Renal cortical epithelial cell (primary cell): Measurements from ENCODE around the gene USP22. TPM values are rescaled to one million over a fixed set of nuclear protein-coding genes. Genes with fewer than 3 reads are reported as not detected.
"Not testable (repeated sequence)": the region's sequence is repeated elsewhere in the genome, so short reads cannot be mapped to it uniquely, and the experiment has no call there.

Experiments
- DNase-seq: peaks from one replicate; pipeline ENCODE4 v3.0.0-alpha.2; 2011; ENCODE audit warnings: low read depth
- total RNA-seq: library from RNA; depleted of rRNA; stranded (reverse); fragments of >200 nt; gene quantifications from 2 replicates; pipeline ENCODE4 v1.2.3, GENCODE V29; 2014

Gene USP22
- 217 and 372 TPM in 2 replicates for total RNA-seq

DNA sequence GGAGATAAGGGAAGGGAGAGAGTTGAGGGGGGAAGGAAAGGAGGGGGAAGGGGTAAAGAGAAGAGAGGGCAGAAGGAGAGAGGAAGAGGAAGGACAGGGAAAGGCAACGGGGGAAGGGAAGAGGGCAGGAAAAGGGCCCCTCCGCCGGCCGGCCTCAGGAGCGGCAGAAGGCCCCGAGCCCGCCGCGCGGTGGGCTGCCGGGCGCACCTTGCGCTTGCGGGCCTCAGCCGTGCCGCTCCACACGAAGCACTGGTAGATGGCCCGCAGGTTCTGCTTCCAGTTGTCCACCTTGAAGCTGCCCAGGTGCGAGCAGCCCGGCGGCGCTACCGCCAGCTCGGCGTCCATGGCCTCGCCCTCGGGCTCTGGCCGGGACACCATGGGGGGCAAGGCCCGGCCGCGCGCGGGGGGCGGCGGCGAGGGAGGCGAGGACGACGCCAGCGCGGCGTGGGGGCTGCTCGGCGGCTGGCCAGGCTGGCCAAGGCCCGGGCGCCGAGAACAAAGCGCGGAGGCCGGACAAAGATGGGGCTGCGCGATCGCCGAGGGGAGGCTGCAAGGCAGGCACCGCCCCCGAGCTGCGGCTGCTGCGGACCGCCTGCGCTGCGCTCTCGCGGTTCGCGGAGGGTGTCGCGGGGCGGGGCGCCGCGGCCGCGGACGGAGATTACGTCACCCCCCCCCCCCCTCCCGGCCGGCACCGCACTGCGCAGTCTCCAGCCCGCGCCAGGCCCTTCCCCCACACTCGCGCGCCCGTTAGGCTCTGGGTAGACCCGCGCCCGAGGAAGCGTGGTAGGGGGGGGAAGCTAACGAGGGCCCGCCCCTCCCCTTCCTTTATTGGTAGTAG is at the start of gene USP22:
TSS of gene USP22 (minus strand) at position 554 of the 838 bp plus-strand sequence. CDS start at position 378, 176 bp downstream.
- no peak for DNase-seq

DNA sequence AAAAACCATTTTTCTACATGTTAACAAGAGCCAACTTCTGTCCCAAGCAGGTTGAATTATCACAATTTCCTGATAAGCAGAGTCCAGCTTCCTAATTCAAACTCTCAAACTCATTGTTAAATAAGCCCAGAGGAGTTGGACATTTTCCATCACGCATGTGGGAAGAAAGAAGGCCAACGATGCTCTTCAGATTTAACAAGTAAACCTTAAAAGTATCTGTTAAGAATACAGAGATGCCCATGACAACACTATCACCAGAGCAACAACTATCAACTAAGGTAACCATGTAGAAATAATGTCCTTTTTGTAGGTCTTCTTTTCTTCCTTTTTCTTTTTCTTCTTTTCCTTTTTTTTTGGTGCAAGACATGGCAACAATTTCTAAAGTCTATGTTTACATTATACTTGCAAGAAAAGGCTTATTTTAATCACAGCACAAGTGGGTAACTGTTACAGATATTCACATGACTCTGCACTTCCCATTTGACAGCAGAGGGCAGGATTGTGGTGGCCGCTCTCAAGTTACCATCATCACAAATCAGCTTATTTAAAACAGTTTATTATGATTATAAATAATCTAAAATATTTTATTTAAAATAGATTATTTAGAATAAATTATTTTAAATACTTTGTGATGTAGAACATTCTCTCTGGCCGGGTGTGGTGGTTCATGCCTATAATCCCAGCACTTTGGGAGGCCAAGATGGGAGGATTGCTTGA is 48.2 kb upstream of the USP22 start:
- no peak for DNase-seq

DNA sequence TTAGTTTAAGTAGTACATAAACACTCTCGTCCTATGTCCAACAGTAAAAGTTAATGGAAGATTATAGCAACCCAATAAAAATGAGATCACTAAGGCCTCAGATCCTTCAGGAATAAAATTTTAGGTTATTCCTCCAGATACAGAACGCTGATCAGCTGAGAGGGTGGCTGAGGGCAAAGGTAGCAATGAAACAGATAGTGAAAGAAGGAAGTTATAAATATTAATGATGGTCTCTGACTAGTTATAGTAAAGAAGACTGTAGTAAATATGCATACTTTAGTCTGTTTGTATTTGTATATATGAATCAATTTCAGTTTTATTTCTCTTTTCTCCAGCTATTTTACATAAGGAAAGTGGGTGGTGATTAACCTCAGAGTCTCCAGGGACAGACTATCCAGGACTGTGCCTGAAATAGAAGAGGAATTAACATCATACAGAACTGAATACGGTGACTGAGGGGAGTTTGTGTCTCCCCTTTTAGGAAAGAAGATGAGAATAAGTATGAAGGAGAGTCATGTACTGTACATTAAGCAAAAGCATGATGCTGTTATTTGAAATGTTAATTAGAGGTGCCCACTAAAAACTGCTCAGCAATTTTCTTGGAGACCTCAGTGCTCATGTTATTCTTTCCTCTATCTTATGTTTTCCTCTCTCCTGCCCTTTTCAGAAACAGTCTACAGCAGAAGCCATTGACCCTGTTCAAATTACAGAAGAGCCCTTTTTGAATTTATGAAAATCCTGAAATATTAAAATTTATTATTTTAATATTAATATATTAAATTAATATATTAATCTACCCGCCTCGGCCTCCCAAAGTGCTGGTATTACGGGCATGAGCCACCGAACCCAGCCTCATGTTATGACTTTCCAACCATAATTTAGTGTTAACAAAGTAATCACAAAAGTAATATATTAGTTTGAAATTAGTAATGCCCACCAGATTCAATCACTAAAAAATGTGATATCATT is 47.4 kb upstream of the USP22 start:
- DNase-seq: no peak

DNA sequence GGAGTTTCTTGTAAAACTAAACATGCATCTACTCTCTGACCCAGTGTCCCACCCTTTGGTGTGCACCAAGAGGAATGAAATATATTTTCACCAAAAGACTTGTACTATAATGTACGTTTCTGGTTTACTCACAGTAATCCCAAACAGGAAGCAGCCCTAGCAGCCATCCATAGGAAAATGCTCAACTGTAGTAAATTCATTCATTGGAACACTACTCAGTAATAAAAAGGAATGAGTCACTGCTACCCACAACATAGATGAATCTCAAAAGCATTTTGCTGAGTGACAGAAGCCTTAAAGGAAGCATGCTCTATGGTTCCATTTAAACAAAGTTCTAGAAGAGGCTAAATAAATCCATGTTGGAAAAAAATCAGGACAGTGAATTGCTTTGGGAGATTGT is 46.3 kb upstream of the USP22 start:
- DNase-seq: peak; percentile 87

DNA sequence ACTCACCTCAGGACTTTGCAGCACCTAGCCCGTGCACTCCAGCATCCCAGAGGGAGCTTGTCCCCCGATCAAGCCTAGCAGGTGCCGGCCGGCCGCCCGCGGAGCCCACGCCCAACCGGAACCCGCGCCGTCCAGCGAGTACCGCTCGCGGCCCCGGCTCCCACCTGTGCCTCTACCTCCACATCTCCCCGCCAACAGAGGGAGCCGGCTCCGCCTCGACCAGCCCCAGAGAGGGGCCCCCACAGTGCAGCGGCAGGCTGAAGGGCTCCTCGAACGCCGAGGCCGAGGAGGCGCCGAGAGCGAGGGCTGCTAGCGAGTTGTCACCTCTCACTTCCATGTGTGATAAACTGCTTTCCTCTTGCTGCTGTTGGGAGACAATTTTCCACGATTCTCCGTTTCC is 42.9 kb upstream of the USP22 start:
- DNase-seq: no peak

DNA sequence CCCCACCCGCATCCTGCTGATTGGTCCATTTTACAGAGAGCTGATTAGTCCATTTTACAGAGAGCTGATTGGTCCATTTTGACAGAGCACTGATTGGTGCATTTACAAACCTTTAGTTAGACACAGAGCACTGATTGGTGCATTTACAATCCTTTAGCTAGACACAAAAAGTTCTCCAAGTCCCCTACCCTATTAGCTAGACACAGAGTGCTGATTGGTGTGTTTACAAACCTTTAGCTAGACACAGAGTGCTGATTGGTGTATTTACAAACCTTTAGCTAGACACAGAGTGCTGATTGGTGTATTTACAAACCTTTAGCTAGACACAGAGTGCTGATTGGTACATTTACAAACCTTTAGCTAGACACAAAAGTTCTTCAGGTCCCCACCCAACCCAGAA is 42.5 kb upstream of the USP22 start:
- DNase-seq: not testable (repeated sequence)

DNA sequence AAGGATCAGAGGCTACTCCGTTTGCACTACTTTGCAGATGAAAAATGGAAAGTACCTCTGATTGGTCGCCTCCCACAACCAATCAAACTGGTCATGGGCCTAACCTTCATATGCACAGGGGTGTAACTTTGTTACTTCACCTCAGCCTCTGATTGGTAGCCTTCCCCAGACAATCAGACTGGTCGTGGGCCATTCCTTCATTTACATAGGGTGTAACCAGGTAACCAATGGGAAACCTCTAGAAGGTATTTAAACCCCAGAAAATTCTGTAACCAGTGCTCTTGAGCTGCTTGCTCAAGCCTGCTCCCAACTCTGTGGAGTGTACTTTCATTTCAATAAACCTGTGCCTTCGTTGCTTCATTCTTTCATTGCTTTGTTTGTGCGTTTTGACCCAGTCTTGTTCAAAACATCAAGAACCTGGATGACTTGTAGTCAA is 39.2 kb upstream of the USP22 start:
- DNase-seq: no peak

DNA sequence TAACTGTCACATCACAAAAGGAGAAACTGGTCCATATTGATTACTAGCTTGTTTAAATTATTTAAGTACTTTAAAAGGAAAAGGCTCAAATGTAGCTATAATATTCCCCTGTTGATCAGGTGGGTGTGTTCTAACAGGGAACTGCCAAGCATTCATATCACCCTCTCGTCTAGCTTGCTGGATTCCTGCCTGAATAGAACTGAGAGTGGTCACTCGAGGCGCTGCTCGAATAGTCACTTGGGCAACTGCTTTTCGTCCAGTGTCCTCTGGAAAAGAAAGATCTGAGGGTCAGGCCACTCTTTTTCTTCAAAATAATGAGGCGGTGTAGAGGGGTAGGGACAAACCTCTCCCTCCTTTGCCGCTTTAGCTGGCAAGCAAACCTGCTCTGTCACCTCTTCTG is 36.4 kb upstream of the USP22 start:
- no peak for DNase-seq

DNA sequence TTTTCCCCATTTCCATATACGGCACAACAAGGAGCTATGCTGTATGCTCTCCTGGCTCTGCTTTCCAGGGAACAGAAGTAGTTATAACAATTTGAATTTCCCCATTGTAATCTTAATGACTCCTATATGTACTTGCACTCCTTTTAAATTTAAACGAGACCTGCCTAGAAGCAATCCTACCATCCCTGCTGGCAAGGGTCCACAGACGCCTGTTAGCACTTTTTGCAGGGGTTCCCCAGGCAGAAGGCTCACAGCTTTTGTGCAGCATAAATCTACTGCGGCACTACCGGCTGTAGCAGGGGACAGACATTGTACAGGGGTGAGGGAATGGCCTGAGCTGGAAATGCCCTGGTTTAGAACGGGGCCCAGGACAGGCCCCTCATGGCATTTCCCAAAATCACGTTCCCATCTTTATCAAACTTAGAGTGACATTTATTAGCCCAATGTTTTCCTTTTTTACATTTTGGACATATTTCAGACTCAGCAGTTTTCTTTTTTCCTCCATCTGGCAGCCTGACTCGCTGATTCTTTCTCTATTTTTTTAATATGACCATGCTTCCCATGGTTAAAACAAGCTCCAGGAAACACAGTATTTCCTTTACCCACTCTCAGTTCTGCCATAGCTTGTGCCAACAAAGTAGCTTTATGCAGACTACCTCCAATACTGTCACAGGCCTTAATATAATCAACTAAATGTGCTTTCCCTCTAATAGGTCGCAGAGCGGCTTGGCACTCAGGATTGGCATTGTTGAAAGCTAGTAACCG is 35.4 kb upstream of the USP22 start:
- no peak for DNase-seq

DNA sequence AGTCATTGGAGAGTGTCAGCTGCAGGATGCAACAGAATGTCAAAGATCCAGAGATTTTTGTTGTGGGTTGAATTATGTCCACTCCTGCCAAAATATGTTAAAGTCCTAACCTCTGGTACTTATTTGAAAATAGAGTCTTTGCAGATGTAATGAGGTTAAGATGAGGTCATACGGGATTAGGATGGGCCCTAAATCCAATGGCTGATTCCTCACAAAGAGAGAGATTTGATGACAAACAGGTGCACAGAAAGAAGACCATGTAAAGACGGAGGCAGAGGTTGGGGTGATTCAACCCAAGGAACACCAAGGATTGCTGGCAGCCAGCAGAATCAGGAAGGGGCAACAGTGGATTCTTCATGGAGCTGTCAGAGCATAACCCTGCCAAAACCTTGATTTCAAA is 34.5 kb upstream of the USP22 start:
- DNase-seq: no peak

DNA sequence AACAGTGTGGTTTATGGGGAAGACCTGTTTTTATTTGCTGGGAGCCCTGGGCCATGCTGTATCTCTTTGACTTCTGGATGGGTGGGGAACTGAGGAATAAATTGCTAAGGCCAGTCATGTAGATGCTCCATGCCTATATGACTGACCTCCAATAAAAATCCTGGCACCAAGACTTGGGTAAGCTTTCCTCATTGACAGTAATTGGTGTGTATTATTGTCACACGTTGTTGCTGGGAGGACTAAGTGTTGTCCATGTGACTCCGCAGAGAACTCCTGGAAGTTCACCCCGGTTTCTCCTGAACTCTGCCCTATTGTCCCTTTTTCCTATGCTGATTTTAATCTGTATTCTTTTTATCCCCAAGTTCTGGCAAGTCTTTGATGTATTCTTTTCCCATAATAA is 33.4 kb upstream of the USP22 start:
- DNase-seq: no peak

DNA sequence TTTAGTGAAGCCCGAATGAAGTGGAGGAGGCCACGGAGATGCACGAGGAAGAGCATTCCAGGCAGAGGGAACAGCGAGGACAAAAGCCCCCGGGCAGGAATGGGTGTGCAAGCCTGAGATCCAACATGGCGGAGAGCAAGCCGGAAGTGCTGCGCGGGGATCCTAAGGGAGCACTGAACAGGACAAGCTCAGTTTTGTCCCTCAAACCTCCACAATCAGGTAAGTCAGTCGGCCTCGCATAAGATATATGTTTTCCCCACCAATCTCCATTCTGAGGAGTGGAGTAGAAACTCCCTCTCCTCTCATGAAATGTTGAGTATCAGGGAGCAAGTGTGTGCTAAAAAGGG is 32.9 kb upstream of the USP22 start:
- DNase-seq: no peak

DNA sequence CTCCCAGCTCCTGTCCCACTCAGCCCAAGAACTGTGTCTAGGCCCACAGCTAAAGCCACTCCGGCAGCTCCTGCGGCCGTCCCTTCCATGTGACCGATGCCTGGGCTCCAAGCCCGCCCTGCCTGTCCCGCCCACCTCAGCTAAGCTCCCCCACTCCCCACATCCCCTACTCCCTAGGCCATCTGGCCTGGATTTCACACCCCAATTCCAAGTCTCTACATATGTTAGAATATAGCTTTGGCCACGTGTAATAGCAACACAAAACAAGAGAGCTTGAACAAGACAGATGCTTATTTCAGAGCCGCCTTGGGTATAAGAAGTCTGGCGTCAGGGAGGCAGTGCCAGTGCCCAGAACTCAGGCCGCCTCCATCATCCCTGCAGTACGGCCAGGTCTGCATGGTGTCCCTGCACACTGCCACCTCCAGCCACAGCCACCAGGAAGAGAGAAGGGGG is 30.0 kb upstream of the USP22 start:
- DNase-seq: no peak

DNA sequence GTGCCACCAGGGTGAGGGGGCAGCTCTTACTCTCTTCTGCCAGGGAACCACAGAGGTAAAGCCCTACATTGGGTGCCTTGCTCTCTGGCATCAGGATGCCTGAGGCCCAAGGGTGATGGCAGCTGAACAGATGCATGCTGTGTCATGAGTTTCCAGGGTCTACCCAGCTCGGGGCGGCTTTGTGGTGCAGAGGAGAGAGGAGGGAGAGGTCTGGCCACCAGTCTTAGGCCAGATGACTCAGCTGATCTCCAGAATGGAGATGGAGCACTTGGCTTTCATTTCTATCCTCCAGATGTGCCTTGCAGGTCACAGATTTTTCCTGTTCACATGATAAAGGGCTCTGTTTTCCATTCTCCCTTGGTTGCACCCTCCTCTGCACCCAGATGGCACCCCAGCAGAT is 23.6 kb upstream of the USP22 start:
- no peak for DNase-seq

DNA sequence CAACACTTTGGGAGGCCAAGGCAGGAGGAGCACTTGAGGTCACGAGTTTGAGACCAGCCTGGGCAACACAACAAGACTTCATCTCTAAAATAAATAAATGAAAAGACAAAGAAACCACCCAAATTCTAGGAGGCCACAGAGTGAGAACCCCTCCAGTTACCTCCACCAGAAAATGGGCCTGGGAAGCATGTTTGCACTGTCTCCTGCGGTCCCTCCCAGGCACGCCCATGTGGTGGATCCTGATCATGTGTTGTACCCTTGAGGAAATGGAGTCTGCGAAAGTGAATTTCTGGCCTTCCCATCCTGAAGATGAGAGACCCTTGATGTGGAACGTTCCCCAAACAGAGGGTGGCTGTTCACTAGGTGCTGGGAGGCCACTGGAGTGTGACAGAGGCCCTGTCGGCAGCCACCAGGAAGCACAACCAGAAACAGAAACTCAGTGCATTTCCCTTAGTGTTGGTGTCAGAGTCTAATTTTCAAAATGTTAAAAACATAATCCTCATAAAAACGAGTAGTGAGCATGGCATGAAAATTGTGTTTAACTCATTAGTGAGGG is 19.2 kb upstream of the USP22 start:
- DNase-seq: no peak

DNA sequence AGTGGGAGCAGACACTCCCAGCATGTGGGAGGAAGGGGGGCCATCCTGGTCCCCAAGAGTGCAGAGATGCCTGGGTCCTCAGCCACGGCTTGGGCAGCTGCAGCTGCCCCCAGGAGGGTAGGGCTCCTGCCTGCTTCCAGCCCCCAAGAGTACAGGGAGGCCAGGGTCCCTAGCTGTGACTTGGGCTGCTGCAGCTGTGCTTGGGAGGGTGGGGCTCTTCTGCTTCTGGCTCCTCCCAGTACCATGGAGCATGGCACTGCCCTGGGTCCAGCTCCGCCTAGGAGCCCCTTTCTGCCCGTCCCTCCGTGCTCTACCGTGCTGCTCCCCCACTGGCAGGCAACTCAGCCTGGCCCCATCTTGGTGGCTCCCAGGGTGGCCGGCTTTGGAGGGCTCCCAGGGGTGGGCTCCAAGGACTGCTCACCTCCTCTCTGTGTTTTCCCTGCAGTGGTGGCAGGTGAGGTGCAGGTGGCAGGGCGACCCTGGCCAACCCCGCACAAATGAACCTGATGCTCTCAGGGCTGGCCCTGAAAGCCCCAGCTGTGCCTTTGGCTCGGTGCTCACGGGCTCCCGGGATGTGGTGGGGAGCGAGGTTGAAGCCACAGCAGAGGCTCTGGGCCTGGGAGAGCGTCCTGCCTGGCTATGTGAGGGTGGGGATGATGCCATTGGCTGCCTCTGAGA is 18.5 kb upstream of the USP22 start:
- no peak for DNase-seq

DNA sequence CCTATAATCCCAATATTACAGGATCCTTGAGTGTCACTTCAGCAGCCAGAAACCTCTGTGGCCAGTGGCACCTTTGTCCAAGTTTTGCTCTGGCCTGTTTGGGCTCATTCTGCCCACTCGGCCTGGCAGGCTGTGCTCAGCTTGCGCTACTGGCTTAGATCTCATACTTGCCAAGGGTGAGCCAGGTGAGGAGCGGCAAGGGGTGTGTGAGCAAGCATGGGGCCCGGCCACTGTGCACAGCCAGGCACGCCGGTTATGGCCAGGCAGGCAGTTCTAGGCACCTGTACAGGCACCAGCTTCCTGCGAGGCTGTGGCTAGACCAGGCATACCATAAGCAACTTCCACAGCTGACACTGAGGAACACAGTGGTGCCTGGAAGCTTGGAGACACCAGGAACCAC is 16.9 kb upstream of the USP22 start:
- DNase-seq: no peak

DNA sequence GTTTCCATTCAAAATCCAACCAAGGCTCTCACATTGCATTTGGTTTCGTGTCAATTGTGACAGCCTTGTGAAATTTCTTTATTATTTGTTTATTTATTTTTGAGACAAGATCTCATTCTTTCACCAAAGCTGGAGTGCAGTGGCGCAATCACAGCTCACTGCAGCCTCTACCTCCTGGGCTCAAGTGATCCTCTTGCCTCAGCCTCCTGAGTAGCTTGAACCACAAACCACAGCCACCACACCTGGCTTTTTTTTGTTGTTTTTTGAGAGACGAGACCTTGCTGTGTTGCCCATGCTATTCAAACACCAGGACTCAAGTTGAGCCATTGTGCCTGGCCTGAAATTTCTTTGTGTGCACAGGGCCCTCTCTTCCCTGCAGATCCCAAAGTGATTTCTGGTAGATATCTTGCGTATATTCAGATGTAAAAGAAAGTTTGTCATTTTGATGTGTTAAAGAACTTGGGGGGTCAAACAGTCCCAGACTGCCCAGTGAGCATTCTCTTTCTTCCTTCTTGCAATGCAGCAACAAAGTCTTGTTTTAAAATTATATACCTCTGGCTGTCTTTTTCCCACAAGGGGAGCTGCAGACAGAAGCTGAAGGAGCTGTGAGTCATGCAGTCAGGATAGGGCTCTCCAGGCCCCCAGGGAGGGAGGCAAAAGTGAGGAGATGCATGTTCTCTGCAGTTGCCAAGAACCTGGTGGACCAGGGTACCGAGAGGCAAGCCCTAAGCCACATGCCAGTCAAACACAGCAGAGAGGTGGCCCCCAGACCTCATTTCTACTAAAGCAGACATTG is 15.5 kb upstream of the USP22 start:
- DNase-seq: peak; percentile 45

DNA sequence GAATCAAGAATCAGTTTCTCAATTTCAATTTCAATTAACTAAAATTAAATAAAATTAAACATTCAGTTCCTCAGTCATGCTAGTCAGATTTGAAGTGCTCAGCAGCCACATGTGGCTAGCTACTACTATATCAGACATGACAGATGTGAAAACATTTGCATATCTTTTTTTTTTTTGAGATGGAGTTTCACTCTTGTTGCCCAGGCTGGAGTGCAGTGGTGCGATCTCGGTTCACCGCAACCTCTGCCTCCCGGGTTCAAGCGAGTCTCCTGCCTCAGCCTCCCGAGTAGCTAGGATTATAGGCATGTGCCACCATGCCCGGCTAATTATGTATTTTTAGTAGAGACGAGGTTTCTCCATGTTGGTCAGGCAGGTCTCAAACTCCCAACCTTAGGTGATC is 10.2 kb upstream of the USP22 start:
- not testable (repeated sequence) for DNase-seq

DNA sequence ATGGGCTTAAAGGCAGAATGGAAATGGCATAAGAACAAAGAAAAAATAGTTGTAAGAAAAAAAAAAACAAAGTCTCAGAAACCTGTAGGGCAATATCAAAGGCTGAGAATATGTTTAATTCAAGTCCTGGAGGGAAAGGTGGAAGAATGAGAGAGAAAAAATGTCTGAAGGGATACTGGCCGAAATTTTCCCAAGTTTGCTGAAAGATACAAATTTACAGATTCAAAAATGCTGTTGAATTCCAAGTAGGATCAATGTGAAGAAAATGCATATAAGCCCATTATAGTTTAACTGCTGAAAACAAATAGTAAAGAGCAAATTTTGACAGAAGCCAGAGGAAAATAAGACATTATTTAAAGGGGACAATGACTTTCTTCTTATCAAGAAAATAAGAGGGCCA is 6.6 kb upstream of the USP22 start:
- no peak for DNase-seq
